Measurements from ENCODE around the gene ADAP2.
"Not testable (repeated sequence)": the region's sequence is repeated elsewhere in the genome, so short reads cannot be mapped to it uniquely, and the experiment has no call there.

The ADAP2 gene, protein sequence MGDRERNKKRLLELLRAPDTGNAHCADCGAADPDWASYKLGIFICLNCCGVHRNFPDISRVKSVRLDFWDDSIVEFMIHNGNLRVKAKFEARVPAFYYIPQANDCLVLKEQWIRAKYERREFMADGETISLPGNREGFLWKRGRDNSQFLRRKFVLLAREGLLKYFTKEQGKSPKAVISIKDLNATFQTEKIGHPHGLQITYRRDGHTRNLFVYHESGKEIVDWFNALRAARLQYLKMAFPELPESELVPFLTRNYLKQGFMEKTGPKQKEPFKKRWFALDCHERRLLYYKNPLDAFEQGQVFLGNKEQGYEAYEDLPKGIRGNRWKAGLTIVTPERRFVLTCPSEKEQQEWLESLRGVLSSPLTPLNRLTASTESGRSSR

DNA sequence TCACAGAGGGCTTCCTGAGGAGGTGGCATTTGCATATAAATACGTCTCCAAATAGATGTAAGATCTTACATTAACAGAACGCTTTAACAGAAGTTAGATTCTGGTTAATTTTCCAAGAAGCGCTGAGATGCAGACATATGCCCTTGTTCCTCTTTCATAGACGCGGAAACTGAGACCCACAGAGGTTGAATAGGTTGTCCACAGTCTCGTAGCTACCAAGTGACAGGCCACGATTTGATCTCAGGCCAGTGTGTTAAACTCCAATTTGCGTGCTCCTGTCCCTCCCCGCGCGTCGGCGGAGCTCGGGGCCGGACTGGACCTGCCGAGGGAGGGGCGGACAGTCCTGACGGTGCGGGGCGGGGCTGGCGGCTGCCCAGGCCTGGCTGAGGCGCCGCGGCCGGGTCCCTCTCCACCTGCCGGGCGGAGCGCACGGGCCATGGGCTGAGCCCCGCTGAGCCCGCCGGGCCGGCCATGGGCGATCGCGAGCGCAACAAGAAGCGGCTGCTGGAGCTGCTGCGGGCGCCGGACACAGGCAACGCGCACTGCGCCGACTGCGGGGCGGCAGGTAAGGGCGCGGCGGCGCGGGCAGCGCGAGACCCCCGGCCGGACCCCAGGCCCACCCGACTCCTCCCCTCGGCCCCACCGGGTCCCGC, at the start of gene ADAP2:
ADAP2 (plus strand) TSS at position 402 of the 653 bp plus-strand sequence; CDS start at position 472, 70 bp downstream.
- peak within 1 kb of the TSS; percentile 22 for H3K4me3 ChIP-seq (ENCODE audit: low read length)
- peak within 1 kb of the TSS; percentile 48 for H2AFZ ChIP-seq (ENCODE audit: low read depth, low read length)
- H3K27me3 ChIP-seq (ENCODE audit: insufficient read depth, low read length): peaks cover 39% of the 10 kb centered on the region
- H3K9me3 ChIP-seq (ENCODE audit: low read length): no peaks in the 10 kb centered on the region
- no peaks in the 10 kb centered on the region for H3K36me3 ChIP-seq (ENCODE audit: insufficient read depth, low read length)
- H3K4me1 ChIP-seq (ENCODE audit: insufficient read depth, low read length): peaks cover 13% of the 10 kb centered on the region

DNA sequence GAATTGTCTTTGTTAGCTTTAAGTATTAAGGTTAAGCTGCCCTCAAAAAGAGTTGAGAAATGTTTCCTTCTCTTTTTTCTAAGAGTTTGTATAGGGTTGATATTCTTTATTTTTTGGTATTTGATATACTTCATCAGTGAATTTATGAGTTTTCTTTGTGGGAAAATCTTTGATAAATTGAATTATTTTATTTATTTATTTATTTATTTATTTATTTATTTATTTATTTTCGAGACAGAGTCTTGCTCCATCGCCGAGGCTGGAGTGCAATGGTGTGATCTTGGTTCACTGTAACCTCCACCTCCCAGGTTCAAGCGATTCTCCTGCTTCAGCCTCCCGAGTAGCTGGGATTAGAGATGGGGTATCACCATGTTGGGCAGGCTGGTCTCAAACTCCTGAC, 35.6 kb upstream of the ADAP2 start:
- H3K4me1 ChIP-seq (ENCODE audit: insufficient read depth, low read length): no peaks in the 10 kb centered on the region
- no peak overlapping the region for H3K4me3 ChIP-seq (ENCODE audit: low read length)
- no peaks in the 10 kb centered on the region for H3K9me3 ChIP-seq (ENCODE audit: low read length)
- H3K36me3 ChIP-seq (ENCODE audit: insufficient read depth, low read length): peaks cover 41% of the 10 kb centered on the region
- H3K27me3 ChIP-seq (ENCODE audit: insufficient read depth, low read length): no peaks in the 10 kb centered on the region
- H2AFZ ChIP-seq (ENCODE audit: low read depth, low read length): no peak overlapping the region

DNA sequence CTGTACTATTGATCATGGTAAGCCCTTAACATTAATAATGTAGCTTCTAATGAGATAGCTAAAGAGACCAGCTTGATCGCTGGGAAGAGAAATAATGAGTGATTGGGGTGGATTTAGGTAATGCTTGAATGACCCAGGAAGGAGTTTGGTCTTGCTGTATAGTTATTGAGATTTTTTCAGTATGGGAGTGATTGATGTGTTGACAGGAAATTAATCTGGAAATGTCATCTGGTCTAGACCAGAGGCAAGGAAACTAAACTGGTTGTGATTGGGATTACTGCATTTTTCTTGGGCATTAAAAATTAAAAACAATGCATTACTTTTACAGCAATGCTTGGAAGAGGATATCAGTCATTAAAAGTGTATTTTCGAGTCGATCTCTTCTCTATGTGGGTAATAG, 27.5 kb upstream of the ADAP2 start:
- H3K4me3 ChIP-seq (ENCODE audit: low read length): no peak overlapping the region
- H3K4me1 ChIP-seq (ENCODE audit: insufficient read depth, low read length): no peaks in the 10 kb centered on the region
- H2AFZ ChIP-seq (ENCODE audit: low read depth, low read length): no peak overlapping the region
- no peaks in the 10 kb centered on the region for H3K9me3 ChIP-seq (ENCODE audit: low read length)
- peaks cover 65% of the 10 kb centered on the region for H3K36me3 ChIP-seq (ENCODE audit: insufficient read depth, low read length)
- H3K27me3 ChIP-seq (ENCODE audit: insufficient read depth, low read length): no peaks in the 10 kb centered on the region

DNA sequence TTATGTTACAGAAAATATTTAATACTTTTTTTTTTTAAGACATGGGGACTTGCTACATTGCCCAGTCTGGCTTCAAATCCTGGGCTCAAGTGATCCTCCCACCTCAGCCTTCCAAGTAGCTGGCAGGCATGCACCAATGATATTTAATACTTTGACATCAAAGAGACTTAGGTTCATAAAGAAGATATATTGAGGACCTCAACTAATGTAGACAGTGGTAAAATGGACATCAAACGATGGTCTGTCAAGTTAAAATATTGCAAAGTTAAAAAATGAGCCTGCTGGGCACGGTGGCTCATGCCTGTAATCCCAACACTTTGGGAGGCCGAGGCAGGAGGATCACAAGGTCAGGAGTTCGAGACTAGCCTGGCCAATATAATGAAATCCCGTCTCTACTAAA, 24.4 kb upstream of the ADAP2 start:
- Histone ChIP-seq H3K4me1 (ENCODE audit: insufficient read depth, low read length) (no peaks in the 10 kb centered on the region), H2AFZ (ENCODE audit: low read depth, low read length) (no peak overlapping the region), H3K9me3 (ENCODE audit: low read length) (no peaks in the 10 kb centered on the region), H3K27me3 (ENCODE audit: insufficient read depth, low read length) (no peaks in the 10 kb centered on the region), H3K4me3 (ENCODE audit: low read length) (no peak overlapping the region), H3K36me3 (ENCODE audit: insufficient read depth, low read length) (peaks cover 73% of the 10 kb centered on the region)

DNA sequence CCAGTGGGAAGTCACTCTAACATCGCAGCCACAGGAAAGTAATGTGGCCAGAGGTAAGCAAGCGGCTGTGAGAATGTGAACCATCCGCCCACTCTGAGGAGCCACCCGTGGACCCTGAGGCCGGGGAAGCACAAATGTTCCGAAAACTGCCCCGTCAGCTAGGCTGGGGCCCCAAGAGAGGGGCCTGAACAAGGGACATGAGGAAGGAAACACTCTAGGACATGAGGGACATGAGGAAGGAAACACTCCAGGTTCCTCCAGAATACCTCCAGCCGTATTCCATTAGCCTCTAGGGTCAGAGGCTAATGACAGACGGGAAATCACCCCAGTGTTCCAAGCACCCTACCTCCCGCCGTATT, 16.0 kb upstream of the ADAP2 start:
- Histone ChIP-seq H2AFZ (ENCODE audit: low read depth, low read length) (peak overlapping the region; percentile 88), H3K27me3 (ENCODE audit: insufficient read depth, low read length) (no peaks in the 10 kb centered on the region), H3K4me3 (ENCODE audit: low read length) (peak overlapping the region; percentile 75), H3K36me3 (ENCODE audit: insufficient read depth, low read length) (peaks cover 23% of the 10 kb centered on the region), H3K9me3 (ENCODE audit: low read length) (no peaks in the 10 kb centered on the region), H3K4me1 (ENCODE audit: insufficient read depth, low read length) (peaks cover 7% of the 10 kb centered on the region)

DNA sequence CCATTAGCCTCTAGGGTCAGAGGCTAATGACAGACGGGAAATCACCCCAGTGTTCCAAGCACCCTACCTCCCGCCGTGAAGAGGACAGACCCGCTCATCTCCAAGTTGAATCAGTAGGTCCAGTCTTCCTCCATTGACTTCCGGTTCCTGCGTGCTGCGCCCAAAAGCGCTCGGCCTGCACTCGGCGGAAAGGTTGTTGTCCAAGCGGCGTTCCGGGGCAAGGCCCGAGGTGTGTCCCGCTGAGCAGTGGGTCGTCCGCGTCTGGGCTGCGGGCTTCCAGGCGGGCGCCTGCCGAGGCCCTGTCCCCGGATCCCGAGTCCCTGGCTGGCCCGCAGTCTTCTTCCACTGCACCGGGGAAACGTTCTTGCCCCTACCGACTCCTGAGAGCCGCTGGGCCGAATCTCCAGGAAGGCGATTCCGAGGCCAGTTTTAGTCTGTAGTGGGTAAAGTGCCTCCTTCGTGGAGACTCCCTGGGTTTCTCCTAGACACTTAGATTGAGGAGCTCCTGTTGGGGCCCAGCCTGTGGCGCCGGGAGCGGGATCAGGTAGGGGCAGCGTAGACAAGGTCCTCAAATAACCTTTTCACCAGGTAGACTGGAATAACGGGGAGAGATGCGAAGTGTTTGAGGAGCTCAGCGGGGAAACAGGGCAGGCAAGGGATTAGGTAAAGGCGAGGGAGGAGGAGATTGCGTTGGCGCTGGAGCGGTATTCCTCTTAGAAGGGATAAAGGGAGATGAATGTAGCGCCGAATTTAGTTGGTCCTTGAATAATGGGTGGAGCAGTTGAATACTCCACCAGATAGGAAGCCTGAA, 15.4 kb upstream of the ADAP2 start, which contains the start of gene TEFM:
TEFM (minus strand) TSS at position 138 of the 811 bp plus-strand sequence; CDS start at position 98, 40 bp downstream.
- peaks cover 7% of the 10 kb centered on the region for H3K4me1 ChIP-seq (ENCODE audit: insufficient read depth, low read length)
- peaks cover 21% of the 10 kb centered on the region for H3K36me3 ChIP-seq (ENCODE audit: insufficient read depth, low read length)
- peak within 1 kb of the TSS; percentile 75 for H3K4me3 ChIP-seq (ENCODE audit: low read length)
- H2AFZ ChIP-seq (ENCODE audit: low read depth, low read length): peak within 1 kb of the TSS; percentile 88
- H3K27me3 ChIP-seq (ENCODE audit: insufficient read depth, low read length): no peaks in the 10 kb centered on the region
- no peaks in the 10 kb centered on the region for H3K9me3 ChIP-seq (ENCODE audit: low read length)

DNA sequence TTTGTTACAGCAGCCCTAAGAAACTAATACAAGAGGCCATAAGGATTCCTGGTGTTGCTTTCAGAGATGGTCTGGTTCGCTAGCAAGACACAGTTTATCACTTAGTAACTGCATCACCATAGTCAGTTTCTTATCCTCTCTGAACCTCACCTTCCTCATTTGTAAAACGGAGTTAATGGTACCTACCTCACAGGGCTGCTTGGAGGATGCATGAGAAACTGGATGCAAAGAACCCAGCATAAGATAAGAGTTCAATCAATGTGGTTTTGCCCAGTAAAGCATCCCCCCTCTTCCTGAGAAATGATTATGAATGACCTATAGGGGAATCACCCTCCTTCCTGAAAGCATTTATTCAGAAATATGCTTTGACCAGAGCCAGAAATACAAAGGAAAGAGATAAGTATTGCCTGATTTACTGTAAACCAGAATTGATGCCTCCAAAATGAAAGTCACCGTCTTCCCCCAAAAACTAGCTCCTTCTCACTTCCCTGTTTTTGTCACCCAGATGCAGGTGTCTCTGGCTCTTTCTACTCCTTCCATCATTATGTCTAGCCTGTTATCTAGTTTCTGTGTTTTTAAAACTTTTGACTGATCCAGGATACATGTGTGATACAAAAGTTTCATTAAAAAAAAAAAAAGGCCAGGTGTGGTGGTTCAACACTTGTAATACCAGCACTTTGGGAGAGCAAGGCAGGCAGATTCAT, 12.9 kb upstream of the ADAP2 start:
- peaks cover 7% of the 10 kb centered on the region for H3K4me1 ChIP-seq (ENCODE audit: insufficient read depth, low read length)
- peaks cover 6% of the 10 kb centered on the region for H3K36me3 ChIP-seq (ENCODE audit: insufficient read depth, low read length)
- H2AFZ ChIP-seq (ENCODE audit: low read depth, low read length): no peak overlapping the region
- H3K4me3 ChIP-seq (ENCODE audit: low read length): no peak overlapping the region
- H3K27me3 ChIP-seq (ENCODE audit: insufficient read depth, low read length): no peaks in the 10 kb centered on the region
- no peaks in the 10 kb centered on the region for H3K9me3 ChIP-seq (ENCODE audit: low read length)

DNA sequence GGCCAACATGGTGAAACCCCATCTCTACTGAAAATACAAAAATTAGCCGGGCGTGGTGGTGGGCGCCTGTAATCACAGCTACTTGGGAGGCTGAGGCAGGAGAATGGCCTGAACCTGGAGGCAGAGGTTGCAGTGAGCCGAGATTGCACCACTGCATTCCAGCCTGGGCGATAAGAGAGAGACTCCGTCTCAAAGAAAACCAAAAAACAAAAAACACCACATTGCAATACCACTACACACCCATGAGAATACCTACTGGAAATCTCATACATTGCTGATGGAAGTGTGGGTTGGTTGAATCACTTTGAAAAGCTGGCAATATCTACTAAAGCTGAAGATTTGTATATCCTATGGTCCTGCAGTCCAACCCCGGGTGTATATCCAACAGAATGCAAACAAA, 11.6 kb upstream of the ADAP2 start:
- not testable (repeated sequence) for H3K36me3 ChIP-seq (ENCODE audit: insufficient read depth, low read length); H3K27me3 ChIP-seq (ENCODE audit: insufficient read depth, low read length); H3K4me3 ChIP-seq (ENCODE audit: low read length); H3K9me3 ChIP-seq (ENCODE audit: low read length); H3K4me1 ChIP-seq (ENCODE audit: insufficient read depth, low read length); H2AFZ ChIP-seq (ENCODE audit: low read depth, low read length)

DNA sequence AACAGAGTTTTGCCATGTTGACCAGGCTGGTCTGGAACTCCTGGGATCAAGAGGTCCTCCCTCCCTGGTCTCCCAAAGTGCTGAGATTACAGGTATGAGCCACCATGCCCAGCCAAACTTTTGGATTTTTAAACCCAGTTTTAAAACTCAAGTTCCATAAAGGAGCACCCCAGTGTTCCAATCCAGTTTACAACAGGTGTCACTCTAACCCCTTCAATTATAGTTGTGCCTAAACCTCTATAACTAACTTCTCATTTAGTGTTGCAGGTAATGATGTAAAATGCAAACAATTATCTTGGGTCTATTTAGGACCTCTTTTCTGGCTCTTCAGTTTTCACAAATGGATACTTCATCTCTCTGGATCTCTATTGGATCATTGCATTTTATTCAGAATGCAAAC, 7.8 kb upstream of the ADAP2 start:
- Histone ChIP-seq H2AFZ (ENCODE audit: low read depth, low read length) (no peak overlapping the region), H3K4me3 (ENCODE audit: low read length) (no peak overlapping the region), H3K4me1 (ENCODE audit: insufficient read depth, low read length) (no peaks in the 10 kb centered on the region), H3K36me3 (ENCODE audit: insufficient read depth, low read length) (no peaks in the 10 kb centered on the region), H3K9me3 (ENCODE audit: low read length) (no peaks in the 10 kb centered on the region), H3K27me3 (ENCODE audit: insufficient read depth, low read length) (no peaks in the 10 kb centered on the region)

DNA sequence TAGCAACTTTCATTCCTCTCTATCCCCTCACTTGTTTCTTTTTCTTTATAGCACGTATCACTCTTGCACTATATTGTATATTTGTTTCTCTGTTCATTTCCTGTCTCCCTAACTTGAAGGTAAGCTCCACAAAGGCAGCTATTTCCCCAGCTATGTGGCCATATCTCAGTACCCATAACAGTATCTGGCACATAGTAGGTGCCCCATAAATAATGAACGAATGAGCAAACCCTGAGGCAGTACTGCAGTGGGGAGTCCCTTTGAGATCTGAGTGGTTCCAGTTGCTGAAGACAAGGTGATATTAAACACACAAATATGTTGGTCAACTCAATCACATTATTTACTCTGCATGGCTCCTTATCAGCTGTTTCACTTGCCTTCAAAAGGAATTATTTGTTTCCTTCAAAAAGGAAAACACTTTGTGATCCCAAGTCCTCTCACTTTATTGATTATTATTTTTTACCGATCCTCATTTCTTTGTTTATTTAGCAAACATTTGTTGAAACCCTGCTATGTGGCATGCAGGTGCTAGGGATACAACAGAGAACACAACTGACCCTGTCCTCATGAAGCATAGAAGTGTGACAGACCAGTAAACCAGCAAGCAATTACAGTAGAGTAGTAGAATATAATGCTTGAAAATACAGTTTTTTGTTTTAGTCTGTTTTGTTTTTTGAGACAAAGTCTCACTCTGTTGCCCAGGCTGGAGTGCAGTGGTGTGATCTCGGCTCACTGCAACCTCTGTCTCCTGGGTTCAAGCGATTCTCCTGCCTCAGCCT, 5.7 kb upstream of the ADAP2 start:
- H3K36me3 ChIP-seq (ENCODE audit: insufficient read depth, low read length): no peaks in the 10 kb centered on the region
- no peak overlapping the region for H2AFZ ChIP-seq (ENCODE audit: low read depth, low read length)

DNA sequence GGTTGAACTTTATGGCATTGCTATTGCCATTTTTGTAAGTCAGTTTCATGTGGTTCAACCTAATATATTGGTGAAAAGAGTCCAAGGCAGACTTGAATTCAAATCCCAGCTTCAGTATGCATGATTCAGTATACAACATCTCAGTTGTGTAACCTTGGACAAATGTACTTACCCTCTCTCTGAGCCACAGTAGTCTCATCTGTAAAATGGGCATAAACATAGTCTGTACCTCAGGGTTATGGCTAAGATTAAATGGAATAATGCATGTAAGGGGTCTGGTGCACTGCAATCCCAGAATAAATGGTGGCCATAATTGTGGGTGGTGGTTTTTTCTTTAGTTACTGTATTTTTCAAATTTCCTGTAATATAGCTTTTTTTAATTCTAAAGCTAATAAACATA, 4.7 kb upstream of the ADAP2 start:
- Histone ChIP-seq H2AFZ (ENCODE audit: low read depth, low read length) (no peak overlapping the region), H3K36me3 (ENCODE audit: insufficient read depth, low read length) (no peaks in the 10 kb centered on the region), H3K4me1 (ENCODE audit: insufficient read depth, low read length) (peaks cover 9% of the 10 kb centered on the region), H3K4me3 (ENCODE audit: low read length) (no peak overlapping the region), H3K9me3 (ENCODE audit: low read length) (no peaks in the 10 kb centered on the region), H3K27me3 (ENCODE audit: insufficient read depth, low read length) (peaks cover 16% of the 10 kb centered on the region)

More for the DNA sequence above, 5.7 kb upstream of the ADAP2 start:
- peaks cover 6% of the 10 kb centered on the region for H3K27me3 ChIP-seq (ENCODE audit: insufficient read depth, low read length)
- no peaks in the 10 kb centered on the region for H3K9me3 ChIP-seq (ENCODE audit: low read length)
- H3K4me1 ChIP-seq (ENCODE audit: insufficient read depth, low read length): peaks cover 8% of the 10 kb centered on the region
- no peak overlapping the region for H3K4me3 ChIP-seq (ENCODE audit: low read length)

DNA sequence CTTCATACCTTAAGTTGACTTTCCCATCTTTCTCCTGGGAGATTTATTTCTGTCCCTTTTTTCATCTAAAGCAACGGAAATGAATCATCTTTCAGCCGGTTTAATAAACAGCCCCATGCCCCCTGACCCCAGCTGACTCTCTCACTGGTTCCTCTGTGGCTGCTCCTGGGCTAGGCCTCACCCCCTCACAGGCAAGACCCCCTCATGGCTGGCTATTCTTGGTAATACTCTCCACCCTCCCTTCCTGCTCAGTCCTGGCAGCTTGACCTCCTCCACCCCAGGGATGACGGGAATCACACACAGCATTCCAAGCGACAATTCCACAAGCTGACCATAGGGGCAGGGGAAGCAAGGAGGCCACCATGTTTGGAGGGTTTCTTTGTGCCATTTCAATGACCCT, 1.5 kb upstream of the ADAP2 start:
- Histone ChIP-seq H3K4me3 (ENCODE audit: low read length) (no peak overlapping the region), H2AFZ (ENCODE audit: low read depth, low read length) (no peak overlapping the region), H3K4me1 (ENCODE audit: insufficient read depth, low read length) (peaks cover 13% of the 10 kb centered on the region), H3K9me3 (ENCODE audit: low read length) (no peaks in the 10 kb centered on the region), H3K36me3 (ENCODE audit: insufficient read depth, low read length) (no peaks in the 10 kb centered on the region), H3K27me3 (ENCODE audit: insufficient read depth, low read length) (peaks cover 39% of the 10 kb centered on the region)

All from neuron (in vitro differentiated cells).